Esophagus squamous epithelium (tissue), 4 donors: ENCODE data around the gene IL27RA.
"Not testable (repeated sequence)": the region's sequence is repeated elsewhere in the genome, so short reads cannot be mapped to it uniquely, and the experiment has no call there.

ENCODE experiments used
- POLR2A ChIP-seq, 4 donors: fragments of 450-650 bp; IDR thresholded peaks; one replicate each; pipeline ENCODE4 v1.6.1; 2017; ENCODE audit warnings: antibody characterized with exemption in 4 of 4, mild to moderate bottlenecking in 4 of 4, moderate library complexity in 3 of 4
- TF ChIP-seq, protein P1 (sequence below), 6 experiments: fragments of 450-650 bp in 4 of 6; fragments of 200-600 bp in 2 of 6; sonication (generic) in 2 of 6; IDR thresholded peaks; one replicate each; pipeline ENCODE4 v1.5.1; 2016 to 2019; ENCODE audit warnings: antibody characterized with exemption in 6 of 6, mild to moderate bottlenecking in 4 of 6, moderate library complexity in 4 of 6

DNA sequence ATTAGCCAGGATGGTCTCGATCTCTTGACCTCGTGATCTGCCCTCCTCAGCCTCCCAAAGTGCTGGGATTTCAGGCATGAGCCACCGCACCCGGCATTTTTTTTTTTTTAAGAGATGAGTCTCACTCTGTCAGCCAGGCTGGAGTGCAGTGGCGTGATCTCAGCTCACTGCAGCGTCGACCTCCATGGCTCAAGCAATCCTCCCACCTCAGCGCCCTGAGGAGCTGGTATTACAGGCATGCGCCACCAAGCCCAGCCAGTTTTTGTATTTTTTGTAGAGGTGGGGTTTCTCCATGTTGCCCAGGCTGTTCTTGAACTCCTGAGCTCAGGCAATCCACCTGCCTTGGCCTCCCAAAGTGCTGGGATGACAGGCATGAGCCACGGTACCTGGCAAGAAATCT, 16.3 kb downstream of the IL27RA start:
- TF ChIP-seq, protein P1, sequence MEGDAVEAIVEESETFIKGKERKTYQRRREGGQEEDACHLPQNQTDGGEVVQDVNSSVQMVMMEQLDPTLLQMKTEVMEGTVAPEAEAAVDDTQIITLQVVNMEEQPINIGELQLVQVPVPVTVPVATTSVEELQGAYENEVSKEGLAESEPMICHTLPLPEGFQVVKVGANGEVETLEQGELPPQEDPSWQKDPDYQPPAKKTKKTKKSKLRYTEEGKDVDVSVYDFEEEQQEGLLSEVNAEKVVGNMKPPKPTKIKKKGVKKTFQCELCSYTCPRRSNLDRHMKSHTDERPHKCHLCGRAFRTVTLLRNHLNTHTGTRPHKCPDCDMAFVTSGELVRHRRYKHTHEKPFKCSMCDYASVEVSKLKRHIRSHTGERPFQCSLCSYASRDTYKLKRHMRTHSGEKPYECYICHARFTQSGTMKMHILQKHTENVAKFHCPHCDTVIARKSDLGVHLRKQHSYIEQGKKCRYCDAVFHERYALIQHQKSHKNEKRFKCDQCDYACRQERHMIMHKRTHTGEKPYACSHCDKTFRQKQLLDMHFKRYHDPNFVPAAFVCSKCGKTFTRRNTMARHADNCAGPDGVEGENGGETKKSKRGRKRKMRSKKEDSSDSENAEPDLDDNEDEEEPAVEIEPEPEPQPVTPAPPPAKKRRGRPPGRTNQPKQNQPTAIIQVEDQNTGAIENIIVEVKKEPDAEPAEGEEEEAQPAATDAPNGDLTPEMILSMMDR (IDR thresholded peaks at IDR 0.05): not testable (repeated sequence)
- not testable (repeated sequence) for TF ChIP-seq POLR2A (IDR thresholded peaks at IDR 0.05)
